GM12875 (cell line): ENCODE data around the gene PDGFD.

Source experiments
- H3K4me3 ChIP-seq: one replicate; pipeline ENCODE4 v1.5.1; 2011; ENCODE audit warnings: low read depth, low read length, control low read depth
- CTCF ChIP-seq: IDR thresholded peaks from 2 replicates; pipeline ENCODE4 v1.5.1; 2011; ENCODE audit warnings: low read depth, mild to moderate bottlenecking, control low read depth, inconsistent platforms, low read length, moderate library complexity, borderline replicate concordance; ENCODE audit not compliant: insufficient read depth

Gene PDGFD

GRCh38 chr11:103928040-103928801 is 235.7 kb downstream of the PDGFD start:
- no peak overlapping the region for H3K4me3 ChIP-seq
- no peak for TF ChIP-seq CTCF

GRCh38 chr11:103927535-103927934 is 236.4 kb downstream of the PDGFD start:
- peak; percentile 35; the same call in 1 of the 2 replicates for TF ChIP-seq CTCF
- H3K4me3 ChIP-seq = no peak overlapping the region

- TF ChIP-seq CTCF = no peak
- no peak overlapping the region for H3K4me3 ChIP-seq
These were observed 237.0 kb downstream of the PDGFD start for GRCh38 chr11:103926990-103927389.

- no peak for TF ChIP-seq CTCF
- no peak overlapping the region for H3K4me3 ChIP-seq
These were observed 239.6 kb downstream of the PDGFD start for GRCh38 chr11:103924166-103925013.

- no peak overlapping the region for H3K4me3 ChIP-seq
- no peak for TF ChIP-seq CTCF
These were observed 240.5 kb downstream of the PDGFD start for GRCh38 chr11:103923451-103923931.

- H3K4me3 ChIP-seq = no peak overlapping the region
- TF ChIP-seq CTCF = no peak
These were observed 243.0 kb downstream of the PDGFD start for GRCh38 chr11:103920933-103921332.
